A204.1 (cell line): ENCODE data around the gene CLEC11A.
A peak's percentile ranks its signal among the peaks of the same experiment; 100 is the strongest.
"Not testable (repeated sequence)": the region's sequence is repeated elsewhere in the genome, so short reads cannot be mapped to it uniquely, and the experiment has no call there.

ENCODE experiments used
- FAIRE-seq: peaks from 2 replicates; lab custom pipeline; 2012; peaks lifted over from hg19 to GRCh38; lab: Jason Lieb, UNC

Gene CLEC11A

GRCh38 chr19:50722201-50723013 is 757 bp upstream of the CLEC11A start:
- no peak for FAIRE-seq

GRCh38 chr19:50723735-50724521 is 764 bp downstream of the CLEC11A start:
- FAIRE-seq = no peak

GRCh38 chr19:50724522-50725217 is 1.5 kb downstream of the CLEC11A start:
- FAIRE-seq = peak; percentile 97

- FAIRE-seq = no peak
Measured at GRCh38 chr19:50725218-50725910, 2.2 kb downstream of the CLEC11A start.

- FAIRE-seq = no peak
Measured at GRCh38 chr19:50725911-50726230, 2.7 kb downstream of the CLEC11A start.

- FAIRE-seq = no peak
Measured at GRCh38 chr19:50728084-50728737, 5.0 kb downstream of the CLEC11A start.

- FAIRE-seq = no peak
Measured at GRCh38 chr19:50729894-50730293, 6.7 kb downstream of the CLEC11A start.

- FAIRE-seq = no peak
Measured at GRCh38 chr19:50735869-50736268, 12.7 kb downstream of the CLEC11A start.

- FAIRE-seq = no peak
Measured at GRCh38 chr19:50736338-50736737, 13.2 kb downstream of the CLEC11A start.

GRCh38 chr19:50739132-50739913 is 16.2 kb downstream of the CLEC11A start:
- no peak for FAIRE-seq

- FAIRE-seq = no peak
Measured at GRCh38 chr19:50739914-50740426, 16.8 kb downstream of the CLEC11A start.

GRCh38 chr19:50741179-50741933 is 18.2 kb downstream of the CLEC11A start:
- no peak for FAIRE-seq

GRCh38 chr19:50743537-50743936 is 20.4 kb downstream of the CLEC11A start:
- FAIRE-seq = no peak

- no peak for FAIRE-seq
Measured at GRCh38 chr19:50745221-50745620, 22.1 kb downstream of the CLEC11A start.

- not testable (repeated sequence) for FAIRE-seq
Measured at GRCh38 chr19:50747141-50747540, 24.0 kb downstream of the CLEC11A start.

- FAIRE-seq = no peak
Measured at GRCh38 chr19:50749490-50749889, 26.3 kb downstream of the CLEC11A start.

- no peak for FAIRE-seq
Measured at GRCh38 chr19:50750010-50750409, 26.8 kb downstream of the CLEC11A start.

GRCh38 chr19:50753879-50754278 is 30.7 kb downstream of the CLEC11A start:
- FAIRE-seq = no peak

GRCh38 chr19:50756244-50756643 is 33.1 kb downstream of the CLEC11A start:
- FAIRE-seq = not testable (repeated sequence)

- not testable (repeated sequence) for FAIRE-seq
Measured at GRCh38 chr19:50757624-50758023, 34.5 kb downstream of the CLEC11A start.
